Measurements from ENCODE around the gene MYMK. TPM values are rescaled to one million over a fixed set of nuclear protein-coding genes. Genes with fewer than 3 reads are reported as not detected.

The MYMK gene
- total RNA-seq, 4 donors from 2014 or later = not detected

DNA sequence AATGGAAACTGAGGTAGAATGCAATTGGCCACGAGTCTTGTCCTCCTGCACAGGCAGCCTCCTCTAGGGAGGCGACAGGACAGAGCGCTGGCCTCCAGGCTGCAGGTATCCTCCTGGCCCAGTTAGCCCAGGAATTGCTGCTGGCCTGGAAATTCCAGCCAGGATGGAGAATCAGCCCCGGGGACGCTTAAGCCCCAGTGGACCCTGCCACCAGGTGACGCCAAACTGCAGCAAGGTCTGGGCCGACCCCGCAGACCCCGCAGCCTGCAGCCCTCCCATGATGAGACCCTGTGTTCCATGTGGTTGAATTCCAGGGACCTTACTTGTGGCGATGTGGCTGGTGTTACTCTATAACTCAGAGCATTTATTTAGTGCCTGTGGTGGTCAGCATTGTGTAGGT is 57.7 kb downstream of the MYMK start:
- no peaks in the 10 kb centered on the region for H3K27me3 ChIP-seq
- no peak overlapping the region for H3K4me3 ChIP-seq
- TF ChIP-seq, protein P1, sequence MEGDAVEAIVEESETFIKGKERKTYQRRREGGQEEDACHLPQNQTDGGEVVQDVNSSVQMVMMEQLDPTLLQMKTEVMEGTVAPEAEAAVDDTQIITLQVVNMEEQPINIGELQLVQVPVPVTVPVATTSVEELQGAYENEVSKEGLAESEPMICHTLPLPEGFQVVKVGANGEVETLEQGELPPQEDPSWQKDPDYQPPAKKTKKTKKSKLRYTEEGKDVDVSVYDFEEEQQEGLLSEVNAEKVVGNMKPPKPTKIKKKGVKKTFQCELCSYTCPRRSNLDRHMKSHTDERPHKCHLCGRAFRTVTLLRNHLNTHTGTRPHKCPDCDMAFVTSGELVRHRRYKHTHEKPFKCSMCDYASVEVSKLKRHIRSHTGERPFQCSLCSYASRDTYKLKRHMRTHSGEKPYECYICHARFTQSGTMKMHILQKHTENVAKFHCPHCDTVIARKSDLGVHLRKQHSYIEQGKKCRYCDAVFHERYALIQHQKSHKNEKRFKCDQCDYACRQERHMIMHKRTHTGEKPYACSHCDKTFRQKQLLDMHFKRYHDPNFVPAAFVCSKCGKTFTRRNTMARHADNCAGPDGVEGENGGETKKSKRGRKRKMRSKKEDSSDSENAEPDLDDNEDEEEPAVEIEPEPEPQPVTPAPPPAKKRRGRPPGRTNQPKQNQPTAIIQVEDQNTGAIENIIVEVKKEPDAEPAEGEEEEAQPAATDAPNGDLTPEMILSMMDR (IDR thresholded peaks at IDR 0.05 in 4 of 5, conservative IDR thresholded peaks at IDR 0.05 in 1 of 5) = no peak
- TF ChIP-seq POLR2A (IDR thresholded peaks at IDR 0.05) = no peak
- in situ Hi-C loops (cut with MboI; ENCODE audit: low sequenced_read_pairs in 4 of 4) (no loop called here), intact Hi-C loops (cut with DNase I; ENCODE audit: low total_unique reads) (loop anchor here (10.0 kb wide), 1 partner anchor 432 kb away; the partner anchor contains the start of gene GTF3C5)
- DNase-seq (no peak), ATAC-seq (no peak)
- H3K36me3 ChIP-seq = no peaks in the 10 kb centered on the region
- no peak overlapping the region for H3K27ac ChIP-seq
- H3K9me3 ChIP-seq = no peaks in the 10 kb centered on the region
- no peaks in the 10 kb centered on the region for H3K4me1 ChIP-seq

- H3K4me1 ChIP-seq = peaks cover 0 to under 1% of the 10 kb centered on the region in 2 donors
- H3K27me3 ChIP-seq = no peaks in the 10 kb centered on the region
- intact Hi-C loops (cut with DNase I; ENCODE audit: low total_unique reads) = loop anchor here (10.0 kb wide), 1 partner anchor 431 kb away; the partner anchor contains the start of gene GTF3C5
- in situ Hi-C loops (cut with MboI; ENCODE audit: low sequenced_read_pairs in 4 of 4) = no loop called here
- no peaks in the 10 kb centered on the region for H3K9me3 ChIP-seq
- no peak overlapping the region for H3K27ac ChIP-seq
- no peak overlapping the region for H3K4me3 ChIP-seq
- no peak for ATAC-seq
- no peak for DNase-seq
- no peaks in the 10 kb centered on the region for H3K36me3 ChIP-seq
- TF ChIP-seq, protein P1 (IDR thresholded peaks at IDR 0.05 in 4 of 5, conservative IDR thresholded peaks at IDR 0.05 in 1 of 5) = no peak
- no peak for TF ChIP-seq POLR2A (IDR thresholded peaks at IDR 0.05)
Measured at GRCh38 chr9:133465984-133466383, 58.8 kb downstream of the MYMK start.

DNA sequence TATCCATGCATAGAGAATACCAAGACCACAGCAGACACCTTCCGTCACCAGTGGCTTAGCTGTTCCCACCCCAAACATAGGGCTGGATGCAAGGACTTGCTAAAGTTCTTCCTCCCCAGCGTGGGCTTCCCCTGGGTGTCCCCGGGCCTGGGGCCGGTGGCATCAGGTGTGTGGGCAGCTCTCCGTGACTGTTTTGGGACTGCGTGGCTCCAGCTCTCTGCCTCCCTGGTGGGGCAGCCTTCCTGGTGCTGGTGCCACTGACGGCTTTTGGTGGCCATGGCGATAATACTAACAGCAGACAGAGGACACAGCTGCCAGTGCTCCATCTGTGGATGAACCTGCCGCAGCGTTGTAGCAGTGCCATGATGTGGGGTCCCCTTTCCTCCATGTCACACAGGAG is 60.1 kb downstream of the MYMK start:
- Histone ChIP-seq H3K4me1 (peaks cover 0 to 5% of the 10 kb centered on the region in 2 donors), H3K27me3 (no peaks in the 10 kb centered on the region), H3K9me3 (no peaks in the 10 kb centered on the region), H3K36me3 (no peaks in the 10 kb centered on the region), H3K27ac (no peak overlapping the region), H3K4me3 (no peak overlapping the region)
- intact Hi-C loops (cut with DNase I; ENCODE audit: low total_unique reads) = loop anchor here (10.0 kb wide), 1 partner anchor 430 kb away; the partner anchor contains the start of gene GTF3C5
- in situ Hi-C loops (cut with MboI; ENCODE audit: low sequenced_read_pairs in 4 of 4) = no loop called here
- no peak for ATAC-seq
- DNase-seq = no peak
- no peak for TF ChIP-seq POLR2A (IDR thresholded peaks at IDR 0.05)

Other genes starting within 250 kb of the MYMK start
- 1 to 10 TPM in 1 of 4 donors, under 1 TPM in 2, not detected in 1; 0.24 to 2.4 (median 0.44) TPM for gene ABO, start 249.8 kb downstream of the MYMK start, total RNA-seq
- 10 to 100 TPM; 13.4 to 34.2 (median 28.0) TPM for gene SURF6, start 188.8 kb downstream of the MYMK start, total RNA-seq
- 10 to 100 TPM in 3 of 4 donors, 1 to 10 TPM in 1; 8.5 to 23.4 (median 13.0) TPM for gene MED22, start 176.8 kb downstream of the MYMK start, total RNA-seq
- gene RPL7A, start 176.7 kb downstream of the MYMK start, total RNA-seq = 1,000 to 10,000 TPM; 1,001 to 1,630 (median 1,510) TPM
- gene SURF1, start 168.5 kb downstream of the MYMK start, total RNA-seq = 10 to 100 TPM; 33.8 to 68.9 (median 56.0) TPM
- 10 to 100 TPM; 14.3 to 26.4 (median 24.8) TPM for gene SURF2, start 168.4 kb downstream of the MYMK start, total RNA-seq
- 10 to 100 TPM; 62.9 to 98.4 (median 73.4) TPM for gene SURF4, start 148.9 kb downstream of the MYMK start, total RNA-seq
- 1 to 10 TPM in 2 of 4 donors, under 1 TPM in 1, not detected in 1; 0.35 to 1.4 (median 1.1) TPM for gene STKLD1, start 148.6 kb downstream of the MYMK start, total RNA-seq
- gene REXO4, start 106.9 kb downstream of the MYMK start, total RNA-seq = 10 to 100 TPM; 26.1 to 42.5 (median 34.6) TPM
- gene ADAMTS13, start 102.6 kb downstream of the MYMK start, total RNA-seq = 1 to 10 TPM; 1.0 to 2.2 (median 1.4) TPM
- gene CACFD1, start 65.0 kb downstream of the MYMK start, total RNA-seq = 10 to 100 TPM in 2 of 4 donors, 1 to 10 TPM in 2; 7.0 to 28.3 (median 10.1) TPM
- gene SLC2A6, start 45.9 kb downstream of the MYMK start, total RNA-seq = 1 to 10 TPM in 2 of 4 donors, under 1 TPM in 2; 0.41 to 2.4 (median 1.4) TPM
- gene ADAMTSL2, start 9.7 kb upstream of the MYMK start, total RNA-seq = 1 to 10 TPM in 1 of 4 donors, under 1 TPM in 3; 0.10 to 1.8 (median 0.44) TPM
- gene FAM163B, start 84.4 kb upstream of the MYMK start, total RNA-seq = not detected
- gene DBH, start 111.4 kb upstream of the MYMK start, total RNA-seq = not detected
- gene SARDH, start 213.4 kb upstream of the MYMK start, total RNA-seq = 1 to 10 TPM in 1 of 4 donors, under 1 TPM in 3; 0.39 to 2.9 (median 0.59) TPM